Tibial artery (tissue), 4 donors: Measurements from ENCODE around the gene AP2A1.
A peak's percentile ranks its signal among the peaks of the same experiment; 100 is the strongest.

Experiments used
- DNase-seq, 2 donors: peaks; one replicate each; pipeline ENCODE4 v3.0.0-alpha.2; 2019
- H3K27ac ChIP-seq, 2 donors: fragments of 200-600 bp; sonication (generic) in 1 of 2; 1 replicate in 1 of 2; 2 replicates in 1 of 2; pipeline ENCODE4 v1.5.1; 2018 to 2019; ENCODE audit warnings: mild to moderate bottlenecking in 1 of 2
- H3K27me3 ChIP-seq, 2 donors: fragments of 200-600 bp; sonication (generic) in 1 of 2; one replicate each; pipeline versions ENCODE4 v1.5.1 to v1.6.0; 2016 to 2019
- H3K36me3 ChIP-seq, 3 donors: fragments of 200-600 bp; sonication (generic) in 2 of 3; one replicate each; pipeline ENCODE4 v1.5.1; 2016 to 2019; ENCODE audit warnings: mild to moderate bottlenecking in 2 of 3
- H3K4me1 ChIP-seq, 4 donors: fragments of 200-600 bp; sonication (generic) in 2 of 4; 1 replicate in 3 of 4; 2 replicates in 1 of 4; pipeline ENCODE4 v1.5.1; 2016 to 2019
- H3K4me3 ChIP-seq, 2 donors: fragments of 200-600 bp; sonication (generic) in 1 of 2; 1 replicate in 1 of 2; 2 replicates in 1 of 2; pipeline ENCODE4 v1.5.1; 2018 to 2019; ENCODE audit warnings: mild to moderate bottlenecking in 2 of 2
- H3K9me3 ChIP-seq, 3 donors: fragments of 200-600 bp; sonication (generic) in 1 of 3; one replicate each; pipeline ENCODE4 v1.5.1; 2016 to 2019
- intact Hi-C: fragments of 100-400 bp; cut with DNase I; formaldehyde crosslinking; loops from one replicate; pipeline ENCODE4 v1.15.0; 2023; ENCODE audit warnings: low total_unique reads
- TF ChIP-seq, protein P1 (sequence below), 2 experiments: fragments of 200-600 bp in 1 of 2; fragments of 450-650 bp in 1 of 2; IDR thresholded peaks; one replicate each; pipeline ENCODE4 v1.5.1; 2017 to 2019; ENCODE audit warnings: antibody characterized with exemption in 2 of 2, mild to moderate bottlenecking in 1 of 2, moderate library complexity in 1 of 2

AP2A1 gene

DNA sequence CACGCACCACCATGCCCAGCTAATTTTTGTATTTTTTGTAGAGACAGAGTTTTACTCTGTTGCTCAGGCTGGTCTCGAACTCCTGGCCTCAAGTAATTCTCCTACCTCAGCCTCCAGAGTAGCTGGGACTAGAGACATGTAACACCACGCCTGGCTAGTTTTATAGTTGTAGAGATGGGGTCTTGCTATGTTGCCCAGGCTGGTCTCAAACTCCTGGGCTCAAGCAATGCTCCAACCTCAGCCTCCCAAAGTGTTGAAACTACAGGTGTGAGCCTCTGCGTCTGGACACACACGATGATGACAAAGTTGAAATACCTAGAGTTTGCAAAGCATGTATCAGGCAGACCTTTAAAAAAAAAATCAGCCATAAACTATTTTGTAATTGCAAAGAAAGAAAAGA, 79.6 kb downstream of the AP2A1 start:
- Histone ChIP-seq H3K4me1 (peaks cover 0 to 7% (median 5%) of the 10 kb centered on the region in 4 donors), H3K27me3 (no peaks in the 10 kb centered on the region), H3K4me3 (no peak overlapping the region), H3K9me3 (no peaks in the 10 kb centered on the region), H3K36me3 (no peaks in the 10 kb centered on the region), H3K27ac (no peak overlapping the region)
- DNase-seq, result no peak
- TF ChIP-seq, protein P1, sequence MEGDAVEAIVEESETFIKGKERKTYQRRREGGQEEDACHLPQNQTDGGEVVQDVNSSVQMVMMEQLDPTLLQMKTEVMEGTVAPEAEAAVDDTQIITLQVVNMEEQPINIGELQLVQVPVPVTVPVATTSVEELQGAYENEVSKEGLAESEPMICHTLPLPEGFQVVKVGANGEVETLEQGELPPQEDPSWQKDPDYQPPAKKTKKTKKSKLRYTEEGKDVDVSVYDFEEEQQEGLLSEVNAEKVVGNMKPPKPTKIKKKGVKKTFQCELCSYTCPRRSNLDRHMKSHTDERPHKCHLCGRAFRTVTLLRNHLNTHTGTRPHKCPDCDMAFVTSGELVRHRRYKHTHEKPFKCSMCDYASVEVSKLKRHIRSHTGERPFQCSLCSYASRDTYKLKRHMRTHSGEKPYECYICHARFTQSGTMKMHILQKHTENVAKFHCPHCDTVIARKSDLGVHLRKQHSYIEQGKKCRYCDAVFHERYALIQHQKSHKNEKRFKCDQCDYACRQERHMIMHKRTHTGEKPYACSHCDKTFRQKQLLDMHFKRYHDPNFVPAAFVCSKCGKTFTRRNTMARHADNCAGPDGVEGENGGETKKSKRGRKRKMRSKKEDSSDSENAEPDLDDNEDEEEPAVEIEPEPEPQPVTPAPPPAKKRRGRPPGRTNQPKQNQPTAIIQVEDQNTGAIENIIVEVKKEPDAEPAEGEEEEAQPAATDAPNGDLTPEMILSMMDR (IDR thresholded peaks at IDR 0.05), result no peak
- intact Hi-C loops, result no loop called here

DNA sequence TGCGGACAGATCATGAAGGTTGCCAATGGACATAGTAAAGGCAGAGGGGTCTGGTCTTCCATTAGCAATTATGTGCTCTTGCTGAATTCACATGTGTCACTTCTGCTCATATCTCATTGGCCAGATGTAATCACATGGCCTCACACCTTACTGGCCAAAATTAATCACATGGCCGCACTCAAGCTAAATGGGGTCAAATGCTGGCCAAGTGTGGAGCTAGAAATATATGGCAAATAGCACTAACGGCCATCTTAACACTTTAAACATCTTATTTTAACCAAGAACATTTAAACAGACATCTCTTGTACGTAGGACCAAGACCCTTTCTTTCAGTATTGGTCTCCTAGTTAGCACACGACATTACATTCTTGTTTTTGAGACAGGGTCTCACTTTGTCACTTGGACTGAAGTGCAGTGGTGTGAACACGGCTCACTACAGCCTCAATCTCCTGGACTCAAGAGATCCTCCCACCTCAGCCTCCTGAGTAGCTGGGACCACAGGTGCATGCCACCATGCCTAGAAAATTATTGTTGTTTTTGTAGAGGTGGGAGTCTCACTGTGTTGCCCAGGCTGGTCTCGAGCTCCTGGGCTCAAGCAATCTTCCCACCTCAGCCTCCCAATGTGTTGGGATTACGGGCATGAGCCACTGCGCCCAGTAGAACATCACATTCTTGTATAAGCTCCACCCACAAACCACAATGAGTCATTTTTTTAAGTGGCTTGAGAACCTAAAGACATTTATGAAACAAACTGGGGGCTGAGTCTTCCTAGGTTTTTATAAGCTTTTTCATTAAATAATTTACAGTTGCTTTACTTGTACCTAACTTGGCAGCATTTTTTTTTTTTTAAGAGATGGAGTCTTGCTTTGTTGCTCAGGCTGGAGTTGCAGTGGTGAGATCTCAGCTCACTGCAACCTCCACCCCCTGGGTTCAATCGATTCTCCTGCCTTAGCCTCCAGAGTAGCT, 81.2 kb downstream of the AP2A1 start:
- no peaks in the 10 kb centered on the region for H3K9me3 ChIP-seq
- no peaks in the 10 kb centered on the region for H3K36me3 ChIP-seq
- H3K4me1 ChIP-seq, result peaks cover 0 to 20% (median 18%) of the 10 kb centered on the region in 4 donors
- no peak for DNase-seq
- intact Hi-C loops, result no loop called here
- H3K27me3 ChIP-seq, result no peaks in the 10 kb centered on the region
- TF ChIP-seq, protein P1 (IDR thresholded peaks at IDR 0.05), result no peak
- H3K27ac ChIP-seq, result no peak overlapping the region
- H3K4me3 ChIP-seq, result no peak overlapping the region

GRCh38 chr19:49848938-49849337, 82.1 kb downstream of the AP2A1 start:
- intact Hi-C loops, result no loop called here
- H3K4me3 ChIP-seq, result no peak overlapping the region
- peaks cover 0 to 29% (median 23%) of the 10 kb centered on the region in 4 donors for H3K4me1 ChIP-seq
- TF ChIP-seq, protein P1 (IDR thresholded peaks at IDR 0.05), result no peak
- no peaks in the 10 kb centered on the region for H3K36me3 ChIP-seq
- no peaks in the 10 kb centered on the region for H3K27me3 ChIP-seq
- no peaks in the 10 kb centered on the region for H3K9me3 ChIP-seq
- no peak overlapping the region for H3K27ac ChIP-seq
- DNase-seq, result no peak

- no peak for DNase-seq
- Histone ChIP-seq H3K4me3 (peak overlapping the region; percentile 96 to 97), H3K27ac (peak overlapping the region; percentile 99 to 100), H3K27me3 (no peaks in the 10 kb centered on the region), H3K9me3 (no peaks in the 10 kb centered on the region), H3K4me1 (peaks cover 0 to 34% (median 26%) of the 10 kb centered on the region in 4 donors), H3K36me3 (peaks cover 3 to 6% (median 5%) of the 10 kb centered on the region in 3 donors)
- TF ChIP-seq, protein P1 (IDR thresholded peaks at IDR 0.05), result no peak
- intact Hi-C loops, result no loop called here
These were observed 82.8 kb downstream of the AP2A1 start for GRCh38 chr19:49849433-49850220.

- no peak for DNase-seq
- Histone ChIP-seq H3K4me3 (peak overlapping the region; percentile 96 to 97), H3K4me1 (peaks cover 0 to 40% (median 26%) of the 10 kb centered on the region in 4 donors), H3K27ac (peak overlapping the region; percentile 99 to 100), H3K9me3 (no peaks in the 10 kb centered on the region), H3K27me3 (no peaks in the 10 kb centered on the region), H3K36me3 (peaks cover 8 to 11% (median 10%) of the 10 kb centered on the region in 3 donors)
- TF ChIP-seq, protein P1 (IDR thresholded peaks at IDR 0.05), result no peak
- intact Hi-C loops, result no loop called here
These were observed 83.4 kb downstream of the AP2A1 start for GRCh38 chr19:49850221-49850486.
